Effector memory CD4-positive, alpha-beta T cell (primary cell): ENCODE results near the gene CCDC3.
"Not testable (repeated sequence)": the region's sequence is repeated elsewhere in the genome, so short reads cannot be mapped to it uniquely, and the experiment has no call there.

ENCODE experiments used
- DNase-seq, 3 donors: peaks; one replicate each; pipeline ENCODE4 v3.0.0-alpha.2; 2020
- H3K27ac ChIP-seq: 2 replicates; pipeline ENCODE4 v1.7.0; 2013; ENCODE audit warnings: mild to moderate bottlenecking, low read length, moderate library complexity; ENCODE audit not compliant: insufficient read depth, poor library complexity, severe bottlenecking
- H3K27me3 ChIP-seq: replicated peaks from 2 replicates; pipeline ENCODE4 v1.7.0; 2013; ENCODE audit warnings: mild to moderate bottlenecking, low read length; ENCODE audit not compliant: insufficient read depth, control insufficient read depth, poor library complexity, severe bottlenecking
- H3K36me3 ChIP-seq: 2 replicates; pipeline ENCODE4 v1.7.0; 2013; ENCODE audit warnings: mild to moderate bottlenecking, low read length, moderate library complexity; ENCODE audit not compliant: control insufficient read depth, insufficient read depth
- H3K4me1 ChIP-seq: 2 replicates; pipeline ENCODE4 v1.7.0; 2013; ENCODE audit warnings: low read length, mild to moderate bottlenecking; ENCODE audit not compliant: control insufficient read depth, insufficient read depth, poor library complexity, severe bottlenecking
- H3K4me3 ChIP-seq: 2 replicates; pipeline ENCODE4 v1.7.0; 2013; ENCODE audit warnings: low read length, low read depth, mild to moderate bottlenecking; ENCODE audit not compliant: insufficient read depth, poor library complexity, severe bottlenecking
- H3K9me3 ChIP-seq: 2 replicates; pipeline ENCODE4 v1.7.0; 2013; ENCODE audit warnings: mild to moderate bottlenecking, low read length, moderate library complexity; ENCODE audit not compliant: control insufficient read depth

Gene CCDC3

DNA sequence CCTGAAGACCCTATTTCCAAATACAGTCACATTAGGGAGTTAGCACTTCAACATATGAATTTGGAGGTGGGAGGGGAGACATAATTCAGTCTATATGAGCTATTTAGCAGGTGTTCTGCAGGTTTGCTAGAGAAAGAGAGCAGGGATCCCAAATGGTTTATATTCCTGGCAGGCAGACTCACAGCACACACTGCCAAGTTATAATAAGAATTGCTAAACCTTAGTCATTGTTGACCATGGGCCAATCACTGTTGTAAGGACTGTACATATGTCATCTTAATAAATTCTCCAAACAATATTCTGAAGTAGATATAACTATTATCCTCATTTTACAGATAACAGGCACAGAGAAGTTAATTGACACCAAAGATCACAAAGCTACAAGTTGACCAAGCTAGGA lies 1.5 kb upstream of the CCDC3 start:
- Histone ChIP-seq H3K27me3 (peaks cover 4% of the 10 kb centered on the region), H3K4me3 (no peak overlapping the region), H3K9me3 (no peaks in the 10 kb centered on the region), H3K4me1 (no peaks in the 10 kb centered on the region), H3K36me3 (no peaks in the 10 kb centered on the region), H3K27ac (no peak overlapping the region)
- DNase-seq: no peak

DNA sequence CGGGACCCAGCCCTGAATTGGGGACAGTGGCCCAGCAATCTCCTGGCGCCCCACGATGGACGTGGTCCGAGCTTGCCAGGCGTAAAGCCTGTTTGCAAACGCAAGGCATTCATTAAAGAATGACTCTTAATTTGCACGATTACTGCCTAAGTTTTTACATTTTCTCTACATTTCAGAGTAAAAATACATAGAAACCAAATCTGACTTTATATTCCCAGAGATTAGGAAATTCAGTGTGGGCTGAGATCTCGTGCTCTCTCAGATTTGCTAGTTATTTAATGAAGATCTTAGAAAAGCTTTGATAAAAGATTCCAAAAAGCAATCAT lies 337 bp upstream of the CCDC3 start:
- H3K9me3 ChIP-seq: no peaks in the 10 kb centered on the region
- H3K4me3 ChIP-seq: no peak overlapping the region
- DNase-seq: no peak
- H3K4me1 ChIP-seq: no peaks in the 10 kb centered on the region
- H3K27me3 ChIP-seq: no peaks in the 10 kb centered on the region
- no peaks in the 10 kb centered on the region for H3K36me3 ChIP-seq
- H3K27ac ChIP-seq: no peak overlapping the region

DNA sequence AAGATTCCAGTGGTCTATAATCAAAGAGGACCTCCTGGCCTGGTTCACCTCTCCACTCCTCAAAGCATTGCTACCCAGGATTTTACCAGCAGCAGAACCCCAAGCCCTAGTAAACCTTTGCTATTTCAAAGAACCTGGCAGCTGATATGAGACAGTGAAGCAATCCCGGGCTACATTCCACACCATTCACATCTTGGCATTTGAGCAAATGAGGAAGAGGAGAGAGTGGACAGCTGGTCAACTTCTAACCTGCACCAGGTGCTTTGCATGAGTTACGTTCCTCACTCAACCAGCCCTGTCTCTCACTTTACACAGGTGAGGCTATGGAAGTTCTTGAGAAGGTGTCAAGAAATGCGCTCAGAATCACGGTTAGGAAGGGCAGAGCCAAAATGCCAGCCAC lies 1.1 kb downstream of the CCDC3 start:
- Histone ChIP-seq H3K27me3 (no peaks in the 10 kb centered on the region), H3K4me1 (no peaks in the 10 kb centered on the region), H3K36me3 (no peaks in the 10 kb centered on the region), H3K9me3 (no peaks in the 10 kb centered on the region), H3K27ac (no peak overlapping the region), H3K4me3 (no peak overlapping the region)
- no peak for DNase-seq

DNA sequence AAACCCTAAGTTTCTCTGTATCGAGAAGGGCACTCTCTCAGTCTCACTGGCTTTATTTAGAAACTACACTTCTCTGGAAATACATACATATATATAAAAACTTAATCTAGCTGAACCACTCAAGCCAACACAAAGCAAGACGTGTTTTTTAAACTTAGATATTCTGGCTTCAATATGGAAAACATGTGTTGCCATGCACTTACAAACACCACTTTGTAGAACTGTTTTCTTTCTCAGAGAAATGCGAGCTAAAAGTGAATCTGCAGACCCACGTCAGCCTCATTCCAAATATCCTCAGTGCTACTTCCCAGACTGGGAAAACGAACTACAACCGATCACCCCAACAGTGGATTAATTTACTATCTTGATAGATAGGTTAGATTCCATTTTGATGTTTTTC lies 1.7 kb downstream of the CCDC3 start:
- no peak for DNase-seq
- Histone ChIP-seq H3K36me3 (no peaks in the 10 kb centered on the region), H3K27ac (no peak overlapping the region), H3K4me3 (no peak overlapping the region), H3K4me1 (no peaks in the 10 kb centered on the region), H3K27me3 (no peaks in the 10 kb centered on the region), H3K9me3 (no peaks in the 10 kb centered on the region)

DNA sequence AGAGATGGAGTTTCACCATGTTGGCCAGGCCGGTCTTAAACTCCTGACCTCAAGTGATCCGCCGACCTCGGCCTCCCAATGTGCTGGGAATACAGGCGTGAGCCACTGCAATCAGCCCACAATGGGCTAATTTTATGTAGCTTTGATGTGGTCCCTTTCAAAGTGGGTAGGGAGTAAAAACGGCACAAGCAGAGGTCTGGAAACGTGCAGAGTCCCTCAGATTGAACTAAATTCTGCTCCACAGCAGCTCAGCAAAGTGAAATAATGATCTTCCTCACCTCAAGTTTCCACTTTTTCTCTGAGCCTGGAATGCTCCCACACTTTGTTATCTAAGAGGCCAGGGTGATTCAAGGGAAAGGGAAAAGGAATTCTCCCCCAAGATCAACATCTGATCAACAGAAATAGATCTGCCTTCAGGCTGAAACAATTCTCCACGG lies 6.1 kb downstream of the CCDC3 start:
- Histone ChIP-seq H3K4me1 (no peaks in the 10 kb centered on the region), H3K27ac (no peak overlapping the region), H3K9me3 (no peaks in the 10 kb centered on the region), H3K27me3 (no peaks in the 10 kb centered on the region), H3K4me3 (no peak overlapping the region), H3K36me3 (no peaks in the 10 kb centered on the region)
- no peak for DNase-seq

- Histone ChIP-seq H3K27me3 (no peaks in the 10 kb centered on the region), H3K27ac (no peak overlapping the region), H3K36me3 (no peaks in the 10 kb centered on the region), H3K4me1 (no peaks in the 10 kb centered on the region), H3K4me3 (no peak overlapping the region), H3K9me3 (no peaks in the 10 kb centered on the region)
- no peak for DNase-seq
These were observed 7.9 kb downstream of the CCDC3 start for GRCh38 chr10:12993595-12993994.

DNA sequence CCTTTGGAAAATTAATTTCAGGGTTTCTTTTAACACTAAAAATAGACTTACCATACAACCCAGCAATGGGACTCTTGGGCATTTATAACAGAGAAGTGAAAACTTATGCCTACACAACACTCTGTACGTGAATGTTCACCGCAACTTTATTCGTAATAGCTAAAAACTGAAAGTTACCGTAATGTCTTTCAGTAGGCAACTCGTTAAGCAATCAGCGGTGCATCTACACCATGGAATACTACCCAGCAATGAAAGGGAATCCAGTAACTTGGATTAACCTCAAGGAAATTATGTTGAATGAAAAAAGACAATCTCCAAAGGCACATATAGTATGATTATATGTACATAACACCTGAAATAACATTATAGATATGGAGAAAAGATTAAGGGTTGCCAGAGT lies 16.2 kb downstream of the CCDC3 start:
- H3K36me3 ChIP-seq: no peaks in the 10 kb centered on the region
- H3K27ac ChIP-seq: no peak overlapping the region
- DNase-seq: no peak
- H3K27me3 ChIP-seq: no peaks in the 10 kb centered on the region
- H3K4me1 ChIP-seq: no peaks in the 10 kb centered on the region
- H3K9me3 ChIP-seq: no peaks in the 10 kb centered on the region
- no peak overlapping the region for H3K4me3 ChIP-seq

DNA sequence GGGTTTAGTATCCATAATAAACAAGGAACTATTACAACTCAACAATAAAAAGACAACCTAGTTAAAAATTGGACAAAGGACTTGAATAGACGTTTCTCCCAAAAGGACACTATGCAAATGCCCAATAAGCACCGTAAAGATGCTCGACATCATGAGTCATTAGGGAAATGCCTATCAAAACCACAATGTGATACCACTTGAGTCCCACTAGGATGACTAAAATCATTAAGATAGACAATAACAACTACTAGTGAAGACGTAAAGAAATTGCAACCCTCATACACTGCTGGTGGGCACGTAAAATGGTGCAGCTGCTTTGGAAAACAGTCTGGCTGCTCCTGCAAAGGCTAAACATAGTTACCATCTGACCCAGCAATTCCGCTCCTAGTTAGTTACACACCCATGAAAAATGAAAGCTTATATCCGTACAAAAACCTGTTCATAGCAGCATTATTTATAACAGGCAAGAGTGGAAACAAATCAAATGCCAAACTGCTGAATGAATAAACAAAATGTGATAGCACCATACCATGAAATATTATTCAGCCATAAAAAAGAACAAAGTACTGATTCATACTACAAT lies 17.3 kb downstream of the CCDC3 start:
- Histone ChIP-seq H3K4me1 (no peaks in the 10 kb centered on the region), H3K36me3 (no peaks in the 10 kb centered on the region), H3K4me3 (no peak overlapping the region), H3K27ac (no peak overlapping the region), H3K9me3 (no peaks in the 10 kb centered on the region), H3K27me3 (no peaks in the 10 kb centered on the region)
- DNase-seq: no peak

- H3K27me3 ChIP-seq, H3K4me3 ChIP-seq, H3K4me1 ChIP-seq, H3K9me3 ChIP-seq, H3K27ac ChIP-seq, DNase-seq, H3K36me3 ChIP-seq: not testable (repeated sequence)
These were observed 17.9 kb downstream of the CCDC3 start for GRCh38 chr10:12983568-12983967.

DNA sequence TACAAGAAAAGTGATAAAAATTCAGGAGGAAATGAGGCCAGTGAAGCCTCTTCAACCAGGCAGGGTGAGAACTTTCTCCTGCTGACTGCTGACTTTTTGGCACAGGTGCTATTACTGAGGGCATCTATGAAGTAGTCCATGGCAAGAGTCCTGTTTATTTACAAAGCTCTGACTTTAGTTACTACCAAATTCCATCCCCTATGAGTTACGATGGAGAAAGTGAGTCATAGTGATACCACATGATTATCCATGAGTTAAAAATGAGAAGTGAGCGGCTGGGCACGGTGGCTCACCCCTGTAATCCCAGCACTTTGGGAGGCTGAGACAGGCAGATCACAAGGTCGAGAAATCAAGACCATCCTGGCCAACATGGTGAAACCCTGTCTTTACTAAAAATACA lies 19.9 kb downstream of the CCDC3 start:
- Histone ChIP-seq H3K4me1 (no peaks in the 10 kb centered on the region), H3K4me3 (no peak overlapping the region), H3K9me3 (no peaks in the 10 kb centered on the region), H3K27me3 (no peaks in the 10 kb centered on the region), H3K27ac (no peak overlapping the region), H3K36me3 (no peaks in the 10 kb centered on the region)
- no peak for DNase-seq
